GM12873 (cell line): Measurements from ENCODE around the gene CACNA1F.

Experiments
- TF ChIP-seq, protein P1 (sequence below): IDR thresholded peaks from 2 replicates; pipeline ENCODE4 v1.5.1; 2012; ENCODE audit warnings: low read depth, mild to moderate bottlenecking, moderate library complexity, low read length, control low read depth; ENCODE audit not compliant: insufficient read depth; ENCODE audit errors: missing control alignments

The CACNA1F gene

DNA sequence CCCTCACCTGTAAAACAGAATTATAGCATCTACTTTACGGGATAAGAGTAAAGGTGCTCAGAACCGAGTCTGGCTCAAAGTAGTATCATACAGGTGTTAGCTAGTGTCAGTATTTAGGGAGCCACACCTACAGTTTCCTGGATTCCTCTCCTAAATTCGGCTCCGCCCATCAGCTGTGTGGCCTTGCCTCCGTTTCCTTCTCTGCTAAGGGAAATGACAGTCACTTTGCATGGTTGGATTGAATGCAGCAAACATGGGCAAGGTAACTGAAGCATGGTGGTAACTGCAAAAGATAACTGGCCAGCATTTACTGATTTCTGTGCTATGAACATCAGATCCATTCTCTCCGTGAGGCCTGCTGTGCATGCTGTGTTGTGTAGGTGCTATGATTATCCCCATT, 39.3 kb upstream of the CACNA1F start:
- TF ChIP-seq, protein P1, sequence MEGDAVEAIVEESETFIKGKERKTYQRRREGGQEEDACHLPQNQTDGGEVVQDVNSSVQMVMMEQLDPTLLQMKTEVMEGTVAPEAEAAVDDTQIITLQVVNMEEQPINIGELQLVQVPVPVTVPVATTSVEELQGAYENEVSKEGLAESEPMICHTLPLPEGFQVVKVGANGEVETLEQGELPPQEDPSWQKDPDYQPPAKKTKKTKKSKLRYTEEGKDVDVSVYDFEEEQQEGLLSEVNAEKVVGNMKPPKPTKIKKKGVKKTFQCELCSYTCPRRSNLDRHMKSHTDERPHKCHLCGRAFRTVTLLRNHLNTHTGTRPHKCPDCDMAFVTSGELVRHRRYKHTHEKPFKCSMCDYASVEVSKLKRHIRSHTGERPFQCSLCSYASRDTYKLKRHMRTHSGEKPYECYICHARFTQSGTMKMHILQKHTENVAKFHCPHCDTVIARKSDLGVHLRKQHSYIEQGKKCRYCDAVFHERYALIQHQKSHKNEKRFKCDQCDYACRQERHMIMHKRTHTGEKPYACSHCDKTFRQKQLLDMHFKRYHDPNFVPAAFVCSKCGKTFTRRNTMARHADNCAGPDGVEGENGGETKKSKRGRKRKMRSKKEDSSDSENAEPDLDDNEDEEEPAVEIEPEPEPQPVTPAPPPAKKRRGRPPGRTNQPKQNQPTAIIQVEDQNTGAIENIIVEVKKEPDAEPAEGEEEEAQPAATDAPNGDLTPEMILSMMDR, result no peak

DNA sequence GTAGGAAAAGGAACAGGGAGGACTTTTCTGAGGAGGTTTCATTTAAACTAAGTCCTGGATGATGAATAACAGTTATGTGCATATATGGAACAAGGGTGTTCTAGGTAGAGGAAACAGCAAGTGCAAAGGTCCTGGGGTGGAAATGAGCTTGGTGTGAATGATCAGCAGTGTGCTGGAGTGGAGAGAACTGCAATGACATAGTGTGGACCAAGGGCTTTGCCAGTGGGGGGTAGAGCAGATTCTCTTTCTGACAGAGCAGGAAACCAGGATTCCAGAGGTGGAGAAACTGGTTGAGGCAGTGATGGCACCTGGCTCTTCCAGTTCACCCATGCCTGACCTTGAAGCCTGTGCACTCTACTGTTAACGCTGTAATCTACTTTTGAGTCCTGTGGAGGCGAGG, 38.2 kb upstream of the CACNA1F start:
- TF ChIP-seq, protein P1, result no peak

- TF ChIP-seq, protein P1, result no peak
Observed at GRCh38 chrX:49270249-49270921, 37.2 kb upstream of the CACNA1F start.

- TF ChIP-seq, protein P1, result no peak
Observed at GRCh38 chrX:49269767-49270248, 36.7 kb upstream of the CACNA1F start, which contains the start of gene PPP1R3F. Gene PPP1R3F (plus strand): TSS chrX:49269793. CDS start chrX:49269870, 77 bp downstream.

- TF ChIP-seq, protein P1, result no peak
Observed at GRCh38 chrX:49269010-49269766, 36.0 kb upstream of the CACNA1F start.

GRCh38 chrX:49268702-49269009, 35.5 kb upstream of the CACNA1F start:
- TF ChIP-seq, protein P1, result no peak
